ENCODE results near the gene GOLGA8B.

- TF ChIP-seq CTCF (IDR thresholded peaks at IDR 0.05) (no peak), POLR2A (IDR thresholded peaks at IDR 0.05) (no peak)
These were observed 23.1 kb upstream of the GOLGA8B start for GRCh38 chr15:34606545-34606944.

All from ovary (tissue), 3 donors.